Colonic mucosa (tissue), 4 donors: ENCODE results near the gene ALG12. TPM values are rescaled to one million over a fixed set of nuclear protein-coding genes. Genes with fewer than 3 reads are reported as not detected.

ENCODE experiments used
- DNase-seq: peaks from one replicate; pipeline ENCODE4 v3.0.0-alpha.2; 2020
- H3K27ac ChIP-seq: fragments of 200-600 bp; one replicate; pipeline ENCODE4 v1.8.0; 2021
- H3K27me3 ChIP-seq: fragments of 200-600 bp; one replicate; pipeline ENCODE4 v1.8.0; 2021
- H3K36me3 ChIP-seq: fragments of 200-600 bp; one replicate; pipeline ENCODE4 v1.8.0; 2021
- H3K4me1 ChIP-seq: fragments of 200-600 bp; one replicate; pipeline ENCODE4 v1.8.0; 2021; ENCODE audit warnings: mild to moderate bottlenecking
- H3K4me3 ChIP-seq: fragments of 200-600 bp; one replicate; pipeline ENCODE4 v1.8.0; 2021
- H3K9ac ChIP-seq, 2 donors: one replicate each; pipeline ENCODE4 v1.7.0; 2013; ENCODE audit warnings: control low read depth in 2 of 2, low read depth in 2 of 2, low read length in 2 of 2
- H3K9me3 ChIP-seq: fragments of 200-600 bp; one replicate; pipeline ENCODE4 v1.8.0; 2021
- intact Hi-C: fragments of 100-400 bp; cut with DNase I; formaldehyde crosslinking; loops from one replicate; pipeline ENCODE4 v1.14.1; 2022
- total RNA-seq, 2 donors: library from RNA; stranded (reverse); fragmentation: NEBNext Ultra II Directional in 1 of 2; extraction: Animal tissue kit (Norgen Biotek cat#: 25700) in 1 of 2; gene quantifications; one replicate each; pipeline ENCODE4 v1.2.1, GENCODE V29; 2021
- TF ChIP-seq, protein P1 (sequence below): fragments of 200-600 bp; IDR thresholded peaks from one replicate; pipeline ENCODE4 v1.8.0; 2022; ENCODE audit warnings: antibody characterized with exemption, mild to moderate bottlenecking
- donor health status: healthy.
- donor health status: DM: no; HTN: no; CAD: no.
- donor health status: DM: no; HTN: no; CAD: no.

ALG12 gene
- total RNA-seq, 2 donors from 2014 or later: 17.8 to 43.5 TPM

DNA sequence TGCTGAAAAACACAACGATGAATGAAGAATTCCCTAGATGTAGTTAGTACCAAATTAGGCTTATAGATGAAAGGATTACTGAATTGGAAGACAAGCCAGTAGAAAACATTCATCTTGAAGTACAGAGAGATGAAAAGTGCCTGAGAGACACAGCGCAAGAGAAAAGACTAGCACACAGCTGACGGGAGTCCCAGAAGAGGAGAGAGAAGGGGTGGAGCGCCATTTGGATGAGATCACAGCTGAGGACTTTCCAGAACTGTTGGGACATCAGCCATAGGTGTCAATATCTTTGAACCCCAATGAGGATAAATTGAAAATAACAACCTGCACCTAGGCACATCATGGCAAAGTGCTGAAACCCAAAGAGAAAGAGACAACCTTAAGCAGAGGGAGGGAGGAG lies 25.2 kb downstream of the ALG12 start:
- Histone ChIP-seq H3K9ac (no peak overlapping the region), H3K4me1 (no peaks in the 10 kb centered on the region), H3K27ac (no peak overlapping the region), H3K4me3 (no peak overlapping the region), H3K9me3 (no peaks in the 10 kb centered on the region), H3K27me3 (no peaks in the 10 kb centered on the region), H3K36me3 (no peaks in the 10 kb centered on the region)
- intact Hi-C loops: no loop called here
- no peak for DNase-seq
- TF ChIP-seq, protein P1, sequence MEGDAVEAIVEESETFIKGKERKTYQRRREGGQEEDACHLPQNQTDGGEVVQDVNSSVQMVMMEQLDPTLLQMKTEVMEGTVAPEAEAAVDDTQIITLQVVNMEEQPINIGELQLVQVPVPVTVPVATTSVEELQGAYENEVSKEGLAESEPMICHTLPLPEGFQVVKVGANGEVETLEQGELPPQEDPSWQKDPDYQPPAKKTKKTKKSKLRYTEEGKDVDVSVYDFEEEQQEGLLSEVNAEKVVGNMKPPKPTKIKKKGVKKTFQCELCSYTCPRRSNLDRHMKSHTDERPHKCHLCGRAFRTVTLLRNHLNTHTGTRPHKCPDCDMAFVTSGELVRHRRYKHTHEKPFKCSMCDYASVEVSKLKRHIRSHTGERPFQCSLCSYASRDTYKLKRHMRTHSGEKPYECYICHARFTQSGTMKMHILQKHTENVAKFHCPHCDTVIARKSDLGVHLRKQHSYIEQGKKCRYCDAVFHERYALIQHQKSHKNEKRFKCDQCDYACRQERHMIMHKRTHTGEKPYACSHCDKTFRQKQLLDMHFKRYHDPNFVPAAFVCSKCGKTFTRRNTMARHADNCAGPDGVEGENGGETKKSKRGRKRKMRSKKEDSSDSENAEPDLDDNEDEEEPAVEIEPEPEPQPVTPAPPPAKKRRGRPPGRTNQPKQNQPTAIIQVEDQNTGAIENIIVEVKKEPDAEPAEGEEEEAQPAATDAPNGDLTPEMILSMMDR: no peak

DNA sequence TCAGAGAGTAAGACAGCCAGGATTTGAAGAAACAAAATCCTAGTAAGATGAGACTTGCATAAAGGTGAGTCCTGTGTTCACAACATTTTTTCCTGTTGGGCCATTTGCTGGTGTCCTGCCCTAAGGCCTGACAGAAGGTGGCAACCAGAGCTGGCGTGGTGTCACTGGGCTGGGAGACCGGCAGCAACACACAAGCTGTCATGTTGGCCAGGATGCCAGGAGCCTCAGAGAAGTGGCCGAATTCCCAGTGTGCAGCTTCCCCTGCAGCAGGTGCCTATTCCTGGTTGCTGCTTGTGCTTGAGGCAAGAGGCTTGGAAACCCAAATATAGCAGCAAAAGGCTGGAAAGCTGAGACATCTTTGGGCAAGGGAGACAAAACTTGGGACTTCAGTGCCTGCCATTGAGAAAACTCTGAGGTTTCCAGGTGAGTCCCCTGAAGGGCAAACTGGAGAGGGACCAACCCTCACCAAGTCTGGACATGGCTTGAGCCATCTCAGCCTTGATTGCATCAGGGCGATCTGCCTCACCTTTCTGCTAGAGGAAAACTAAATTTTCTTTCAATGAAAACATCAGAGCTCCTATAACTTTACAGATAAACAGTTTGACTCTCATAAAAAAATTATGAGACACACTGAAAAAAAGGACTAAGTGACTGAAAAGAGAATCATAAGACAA lies 25.9 kb downstream of the ALG12 start:
- Histone ChIP-seq H3K9me3 (no peaks in the 10 kb centered on the region), H3K4me1 (no peaks in the 10 kb centered on the region), H3K27ac (no peak overlapping the region), H3K36me3 (no peaks in the 10 kb centered on the region), H3K27me3 (no peaks in the 10 kb centered on the region), H3K9ac (no peak overlapping the region), H3K4me3 (no peak overlapping the region)
- DNase-seq: no peak
- TF ChIP-seq, protein P1: no peak
- intact Hi-C loops: no loop called here

DNA sequence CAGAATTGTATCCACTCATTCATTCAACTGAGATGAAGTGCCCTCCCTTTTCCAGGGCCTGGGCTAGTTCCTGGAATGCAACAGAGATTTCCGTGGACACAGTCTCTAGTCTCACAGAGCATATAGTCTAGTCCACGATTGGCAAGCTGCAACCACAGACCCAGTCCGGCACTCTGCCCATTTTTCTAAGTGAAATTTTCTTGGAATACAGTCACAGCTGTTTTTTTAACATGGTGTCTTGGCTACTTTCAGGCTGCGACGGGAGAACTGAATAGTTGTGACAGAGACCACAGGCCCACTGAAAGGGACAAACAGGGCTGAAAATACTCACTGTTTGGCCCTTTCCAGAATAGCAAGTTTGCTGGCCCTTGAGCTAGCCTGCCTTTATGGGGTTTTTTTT lies 29.2 kb downstream of the ALG12 start:
- no peak overlapping the region for H3K9ac ChIP-seq
- TF ChIP-seq, protein P1: no peak
- H3K4me1 ChIP-seq: no peaks in the 10 kb centered on the region
- no peaks in the 10 kb centered on the region for H3K9me3 ChIP-seq
- H3K27ac ChIP-seq: no peak overlapping the region
- no peaks in the 10 kb centered on the region for H3K36me3 ChIP-seq
- no peaks in the 10 kb centered on the region for H3K27me3 ChIP-seq
- intact Hi-C loops: no loop called here
- no peak overlapping the region for H3K4me3 ChIP-seq
- no peak for DNase-seq

DNA sequence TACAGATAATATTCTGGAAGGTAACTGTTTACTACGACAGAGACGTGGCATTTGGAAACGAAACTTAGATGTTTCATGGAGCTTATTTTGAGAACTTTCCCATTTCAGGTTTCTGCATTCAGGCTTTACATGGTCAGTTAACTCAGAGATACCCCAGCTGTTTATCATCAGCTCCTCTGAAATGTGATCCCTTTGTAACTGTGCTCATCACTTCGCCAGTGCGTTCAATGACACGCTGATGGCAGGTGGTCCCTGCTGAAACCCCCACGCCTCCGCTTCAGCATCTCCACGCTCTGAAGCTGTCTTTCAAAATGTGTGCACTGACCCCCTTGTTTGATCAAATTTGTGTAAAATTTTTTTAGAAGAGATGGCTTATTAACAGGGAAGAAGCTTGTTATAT lies 30.5 kb downstream of the ALG12 start:
- no peaks in the 10 kb centered on the region for H3K36me3 ChIP-seq
- no peaks in the 10 kb centered on the region for H3K9me3 ChIP-seq
- no peaks in the 10 kb centered on the region for H3K4me1 ChIP-seq
- no peaks in the 10 kb centered on the region for H3K27me3 ChIP-seq
- no peak overlapping the region for H3K9ac ChIP-seq
- DNase-seq: no peak
- intact Hi-C loops: no loop called here
- TF ChIP-seq, protein P1: no peak
- H3K27ac ChIP-seq: no peak overlapping the region
- no peak overlapping the region for H3K4me3 ChIP-seq

DNA sequence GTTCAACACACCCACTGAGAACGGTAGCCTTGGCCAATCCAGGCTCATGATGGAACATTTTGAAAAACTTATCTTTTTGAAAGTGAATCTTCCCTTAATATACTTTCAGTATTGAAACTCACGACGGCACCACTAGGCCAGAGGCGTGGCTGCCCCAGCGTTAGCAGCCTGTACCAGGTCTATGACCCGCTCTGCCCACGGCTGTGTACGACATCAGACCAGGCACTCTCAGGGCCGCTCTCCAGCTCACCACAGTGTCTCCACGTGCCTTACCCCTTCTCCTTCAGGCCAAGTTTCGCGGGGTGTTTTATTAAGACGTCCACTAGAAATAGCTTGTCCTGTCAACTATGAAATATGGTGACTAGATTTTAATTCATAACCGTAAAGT lies 31.2 kb downstream of the ALG12 start:
- no peak for DNase-seq
- TF ChIP-seq, protein P1: no peak
- Histone ChIP-seq H3K4me3 (no peak overlapping the region), H3K27ac (no peak overlapping the region), H3K36me3 (no peaks in the 10 kb centered on the region), H3K27me3 (no peaks in the 10 kb centered on the region), H3K9me3 (no peaks in the 10 kb centered on the region), H3K4me1 (no peaks in the 10 kb centered on the region), H3K9ac (no peak overlapping the region)
- intact Hi-C loops: no loop called here
